ENCODE data around the gene ZFAND4.

The ZFAND4 gene

GRCh38 chr10:45589009-45589408, 83.6 kb downstream of the ZFAND4 start:
- Histone ChIP-seq H3K4me3 (ENCODE audit: low read length, poor library complexity, severe bottlenecking) (no peak overlapping the region), H3K27me3 (ENCODE audit: insufficient read depth, low read length, poor library complexity, severe bottlenecking) (no peaks in the 10 kb centered on the region), H2AFZ (ENCODE audit: low read length) (no peak overlapping the region), H3K36me3 (ENCODE audit: insufficient read depth, low read length) (no peaks in the 10 kb centered on the region), H3K9me2 (replicated peaks; ENCODE audit: low read depth, low read length) (no peaks in the 10 kb centered on the region), H3K4me2 (ENCODE audit: low read depth, low read length, poor library complexity, severe bottlenecking) (no peak overlapping the region), H4K20me1 (ENCODE audit: insufficient read depth, low read length, poor library complexity, severe bottlenecking) (no peaks in the 10 kb centered on the region), H3K9me3 (ENCODE audit: insufficient read depth, low read depth, low read length) (peaks cover 4% of the 10 kb centered on the region; the same call in 1 of the 2 replicates), H3K79me2 (ENCODE audit: insufficient read depth, low read length) (peaks cover 27% of the 10 kb centered on the region), H3K4me1 (ENCODE audit: insufficient read depth, low read length, poor library complexity, severe bottlenecking) (peaks cover 24% of the 10 kb centered on the region), H3F3A (ENCODE audit: low read depth) (no peaks in the 10 kb centered on the region), H3K9ac (ENCODE audit: low read depth, low read length, poor library complexity, severe bottlenecking) (no peak overlapping the region)
- TF ChIP-seq EZH2phosphoT487 (IDR thresholded peaks at IDR 0.05; ENCODE audit: borderline replicate concordance) = no peak
- TF ChIP-seq CTCF (conservative IDR thresholded peaks at IDR 0.05; ENCODE audit: low read length) = no peak

- Histone ChIP-seq H3K9ac (ENCODE audit: low read depth, low read length, poor library complexity, severe bottlenecking) (no peak overlapping the region), H3K4me2 (ENCODE audit: low read depth, low read length, poor library complexity, severe bottlenecking) (no peak overlapping the region), H3F3A (ENCODE audit: low read depth) (no peaks in the 10 kb centered on the region), H3K36me3 (ENCODE audit: insufficient read depth, low read length) (no peaks in the 10 kb centered on the region), H3K79me2 (ENCODE audit: insufficient read depth, low read length) (peaks cover 9% of the 10 kb centered on the region; the same call in 1 of the 2 replicates), H4K20me1 (ENCODE audit: insufficient read depth, low read length, poor library complexity, severe bottlenecking) (no peaks in the 10 kb centered on the region), H3K9me2 (replicated peaks; ENCODE audit: low read depth, low read length) (no peaks in the 10 kb centered on the region), H3K4me1 (ENCODE audit: insufficient read depth, low read length, poor library complexity, severe bottlenecking) (peaks cover 6% of the 10 kb centered on the region), H3K27me3 (ENCODE audit: insufficient read depth, low read length, poor library complexity, severe bottlenecking) (no peaks in the 10 kb centered on the region), H3K9me3 (ENCODE audit: insufficient read depth, low read depth, low read length) (peaks cover 4% of the 10 kb centered on the region; the same call in 1 of the 2 replicates), H3K4me3 (ENCODE audit: low read length, poor library complexity, severe bottlenecking) (no peak overlapping the region), H2AFZ (ENCODE audit: low read length) (no peak overlapping the region)
- TF ChIP-seq EZH2phosphoT487 (IDR thresholded peaks at IDR 0.05; ENCODE audit: borderline replicate concordance) = no peak
- TF ChIP-seq CTCF (conservative IDR thresholded peaks at IDR 0.05; ENCODE audit: low read length) = no peak
These were observed 86.3 kb downstream of the ZFAND4 start for GRCh38 chr10:45586028-45586824.

- Histone ChIP-seq H3F3A (ENCODE audit: low read depth) (no peaks in the 10 kb centered on the region), H3K4me3 (ENCODE audit: low read length, poor library complexity, severe bottlenecking) (no peak overlapping the region), H4K20me1 (ENCODE audit: insufficient read depth, low read length, poor library complexity, severe bottlenecking) (no peaks in the 10 kb centered on the region), H3K9me3 (ENCODE audit: insufficient read depth, low read depth, low read length) (peaks cover 4% of the 10 kb centered on the region; the same call in 1 of the 2 replicates), H3K9ac (ENCODE audit: low read depth, low read length, poor library complexity, severe bottlenecking) (no peak overlapping the region), H3K4me1 (ENCODE audit: insufficient read depth, low read length, poor library complexity, severe bottlenecking) (peaks cover 14% of the 10 kb centered on the region), H3K9me2 (replicated peaks; ENCODE audit: low read depth, low read length) (no peaks in the 10 kb centered on the region), H3K36me3 (ENCODE audit: insufficient read depth, low read length) (no peaks in the 10 kb centered on the region), H3K4me2 (ENCODE audit: low read depth, low read length, poor library complexity, severe bottlenecking) (no peak overlapping the region), H3K79me2 (ENCODE audit: insufficient read depth, low read length) (peaks cover 9% of the 10 kb centered on the region; the same call in 1 of the 2 replicates), H2AFZ (ENCODE audit: low read length) (no peak overlapping the region), H3K27me3 (ENCODE audit: insufficient read depth, low read length, poor library complexity, severe bottlenecking) (no peaks in the 10 kb centered on the region)
- no peak for TF ChIP-seq EZH2phosphoT487 (IDR thresholded peaks at IDR 0.05; ENCODE audit: borderline replicate concordance)
- no peak for TF ChIP-seq CTCF (conservative IDR thresholded peaks at IDR 0.05; ENCODE audit: low read length)
These were observed 87.4 kb downstream of the ZFAND4 start for GRCh38 chr10:45585131-45585530.

All from Loucy (cell line).